Stomach smooth muscle (tissue), 2 donors: Measurements from ENCODE around the gene CCDC97.

Experiments
- H3K27ac ChIP-seq: one replicate; pipeline ENCODE4 v1.7.0; 2013; ENCODE audit warnings: mild to moderate bottlenecking, low read length, inconsistent platforms
- H3K27me3 ChIP-seq, 2 donors: one replicate each; pipeline ENCODE4 v1.7.0; 2013; ENCODE audit warnings: low read length in 2 of 2; ENCODE audit not compliant: insufficient read depth in 2 of 2, control insufficient read depth in 1 of 2
- H3K36me3 ChIP-seq, 2 donors: one replicate each; pipeline ENCODE4 v1.7.0; 2013; ENCODE audit warnings: low read length in 2 of 2; ENCODE audit not compliant: control insufficient read depth in 2 of 2, insufficient read depth in 2 of 2
- H3K4me1 ChIP-seq: one replicate; pipeline ENCODE4 v1.7.0; 2013; ENCODE audit warnings: low read length; ENCODE audit not compliant: control insufficient read depth, insufficient read depth
- H3K4me3 ChIP-seq, 2 donors: one replicate each; pipeline ENCODE4 v1.7.0; 2013; ENCODE audit warnings: low read length in 2 of 2
- H3K9ac ChIP-seq, 2 donors: one replicate each; pipeline ENCODE4 v1.7.0; 2013; ENCODE audit warnings: low read length in 2 of 2, mild to moderate bottlenecking in 1 of 2
- H3K9me3 ChIP-seq, 2 donors: one replicate each; pipeline ENCODE4 v1.7.0; 2013; ENCODE audit warnings: low read length in 2 of 2; ENCODE audit not compliant: control insufficient read depth in 2 of 2
- donor health status: healthy.
- donor health status: Pancreatic carcinoma.

Gene CCDC97

DNA sequence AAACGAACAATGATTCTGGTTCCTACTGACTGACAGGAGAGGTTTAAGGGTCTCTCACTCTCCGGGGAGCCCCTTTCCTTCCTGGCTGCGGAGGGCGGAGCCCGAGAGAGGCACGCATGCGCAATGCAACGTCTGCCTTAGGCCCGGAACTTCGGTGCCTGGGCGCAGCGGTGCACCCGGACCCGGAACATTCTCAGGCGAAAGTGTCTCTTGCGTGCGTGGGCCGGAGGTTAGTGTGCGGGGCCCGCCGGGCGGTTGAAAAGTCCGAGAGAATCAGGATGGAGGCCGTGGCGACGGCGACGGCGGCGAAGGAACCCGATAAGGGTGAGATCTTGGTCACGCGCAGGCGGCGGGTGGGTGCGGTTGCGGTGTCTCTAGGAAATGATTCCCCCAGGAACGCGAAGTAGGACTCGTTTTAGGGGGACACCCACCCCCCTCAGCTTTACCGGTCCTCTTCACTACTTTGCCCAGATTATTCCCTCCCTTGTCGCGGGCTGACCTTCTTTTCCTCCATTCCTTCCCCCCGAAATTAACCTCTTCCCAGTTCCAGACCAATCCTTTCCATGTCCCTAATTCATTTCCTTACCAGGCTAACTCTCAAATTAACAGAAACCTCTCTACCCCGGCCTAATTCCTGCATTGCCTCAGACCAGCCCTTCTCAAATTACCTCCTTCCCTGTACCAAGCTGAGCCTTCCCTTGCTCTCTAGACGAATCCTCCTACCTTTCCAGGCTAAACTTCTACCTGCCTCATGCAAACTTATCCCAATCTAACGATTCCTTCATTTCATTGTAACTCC is at the start of gene CCDC97:
Gene CCDC97 (plus strand): TSS at position 140 of the 799 bp plus-strand sequence. CDS start 139 bp downstream, at position 279.
- Histone ChIP-seq H3K27ac (peak within 1 kb of the TSS; percentile 92), H3K4me1 (peaks cover 35% of the 10 kb centered on the region), H3K36me3 (peaks cover 24 to 33% of the 10 kb centered on the region in 2 donors), H3K9ac (peak within 1 kb of the TSS; percentile 94 to 99), H3K4me3 (peak within 1 kb of the TSS; percentile 97 to 98), H3K9me3 (no peaks in the 10 kb centered on the region), H3K27me3 (no peaks in the 10 kb centered on the region)

DNA sequence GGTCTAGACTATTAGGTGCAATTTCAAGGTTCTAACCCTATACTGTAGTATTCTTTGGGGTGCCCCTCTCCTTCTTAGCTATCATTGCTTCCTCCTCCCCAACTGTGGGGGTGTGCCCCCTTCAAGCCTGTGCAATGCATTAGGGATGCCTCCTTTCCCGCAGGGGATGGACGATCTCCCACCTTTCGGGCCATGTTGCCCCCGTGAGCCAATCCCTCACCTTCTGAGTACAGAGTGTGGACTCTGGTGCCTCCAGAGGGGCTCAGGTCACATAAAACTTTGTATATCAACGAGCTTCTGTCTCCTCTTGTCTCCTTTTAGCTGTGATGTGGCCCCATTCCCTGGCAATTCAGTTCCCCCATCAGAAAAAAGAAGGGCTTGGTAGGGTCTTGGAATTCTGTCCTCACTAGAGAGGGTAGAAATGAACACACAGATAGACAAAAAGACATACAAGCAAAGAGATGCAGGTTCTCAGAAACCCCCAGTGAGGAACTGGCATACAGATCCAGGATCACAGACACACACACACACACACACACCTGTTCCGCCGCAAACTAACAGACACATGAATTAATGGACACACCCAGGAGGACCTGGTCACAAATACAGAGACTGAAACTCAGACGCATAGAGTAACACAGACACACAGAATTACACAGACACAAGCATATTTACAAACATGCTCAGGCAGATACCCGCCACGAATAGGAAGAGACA is 48.3 kb upstream of the CCDC97 start:
- H3K27ac ChIP-seq: peak overlapping the region; percentile 99
- H3K9me3 ChIP-seq: no peaks in the 10 kb centered on the region
- H3K27me3 ChIP-seq: no peaks in the 10 kb centered on the region
- H3K9ac ChIP-seq: peak overlapping the region; percentile 81 to 88
- peaks cover 27 to 29% of the 10 kb centered on the region in 2 donors for H3K36me3 ChIP-seq
- H3K4me3 ChIP-seq: peak overlapping the region; percentile 71 to 91
- peaks cover 27% of the 10 kb centered on the region for H3K4me1 ChIP-seq

DNA sequence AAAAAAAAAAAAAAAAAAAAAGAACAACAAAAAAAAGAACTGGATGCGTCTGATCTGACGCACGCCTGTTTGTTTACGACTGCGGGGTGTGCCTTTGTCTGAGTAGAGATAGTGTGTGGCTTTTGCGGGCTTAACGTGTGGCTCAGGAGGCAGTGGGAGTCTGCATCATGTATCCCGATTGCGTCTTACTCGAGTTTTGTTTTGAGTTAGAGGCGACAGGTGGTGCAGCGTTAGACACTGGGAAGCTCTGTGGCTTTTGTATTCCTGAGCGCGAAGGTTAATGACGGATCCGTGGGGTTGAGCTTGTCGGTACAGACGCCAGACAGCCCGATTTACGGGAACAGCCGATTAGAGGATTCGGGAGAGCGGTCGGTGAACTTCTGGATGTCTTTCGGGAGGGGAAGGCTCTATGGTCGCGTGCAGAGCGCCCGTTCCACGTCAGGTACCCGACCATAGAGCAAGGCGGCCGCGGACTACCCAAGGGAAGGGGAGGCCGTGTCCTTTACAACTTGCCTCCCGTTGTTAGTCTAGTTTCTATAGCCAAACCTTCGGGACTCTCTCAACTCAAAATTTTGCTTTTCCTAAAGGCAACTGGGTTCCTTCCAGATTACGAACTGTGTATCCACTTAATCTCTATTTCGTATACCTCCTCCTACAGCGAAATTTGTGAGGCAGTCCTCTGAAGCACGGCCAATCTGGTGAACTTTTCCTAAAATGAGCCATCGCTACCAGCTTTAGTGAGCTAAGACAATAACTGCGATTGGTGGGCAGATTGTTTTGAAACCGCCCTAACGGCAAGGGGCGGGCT is 46.7 kb upstream of the CCDC97 start:
- H3K4me3 ChIP-seq: peak overlapping the region; percentile 87 to 91
- peak overlapping the region; percentile 99 for H3K27ac ChIP-seq
- peaks cover 19 to 20% of the 10 kb centered on the region in 2 donors for H3K36me3 ChIP-seq
- H3K4me1 ChIP-seq: peaks cover 43% of the 10 kb centered on the region
- no peaks in the 10 kb centered on the region for H3K9me3 ChIP-seq
- H3K9ac ChIP-seq: peak overlapping the region; percentile 81 to 96
- H3K27me3 ChIP-seq: no peaks in the 10 kb centered on the region

DNA sequence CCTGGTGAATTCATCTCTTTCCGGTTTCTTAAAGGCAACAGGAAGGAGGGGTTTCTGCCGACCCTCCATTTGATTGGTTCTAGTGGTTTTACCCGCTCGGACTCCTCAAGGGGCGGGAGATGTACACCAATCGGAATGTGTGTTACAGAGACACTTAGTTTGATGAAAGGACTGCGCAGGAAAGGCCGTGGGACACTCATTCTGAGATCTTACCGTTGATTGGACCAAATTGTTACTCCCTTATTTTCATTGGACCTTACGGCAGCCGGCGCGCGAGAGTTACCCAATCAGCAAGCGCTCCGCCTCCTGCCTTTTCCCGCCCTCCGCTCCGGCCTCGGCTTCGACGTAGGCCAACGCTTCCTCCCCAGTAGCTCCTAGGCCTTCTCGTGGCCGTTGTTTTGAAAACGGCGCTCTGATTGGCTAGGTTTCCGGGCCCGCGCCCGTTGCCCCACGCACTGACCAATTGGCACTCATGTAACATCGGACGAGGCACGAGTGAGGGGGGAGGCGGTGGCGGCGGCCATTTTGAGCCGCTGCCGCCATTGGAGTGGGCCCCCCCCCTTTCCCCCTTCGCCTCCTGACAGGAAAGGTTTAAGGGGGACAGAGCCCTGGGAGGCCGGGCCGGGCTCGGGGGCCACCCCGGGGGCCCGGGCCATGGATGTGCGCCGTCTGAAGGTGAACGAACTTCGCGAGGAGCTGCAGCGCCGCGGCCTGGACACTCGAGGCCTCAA is 46.0 kb upstream of the CCDC97 start, which contains the start of gene HNRNPUL1:
Gene HNRNPUL1 (plus strand): TSS at position 523 of the 731 bp plus-strand sequence. CDS start 132 bp downstream, at position 655.
- H3K9ac ChIP-seq: peak within 1 kb of the TSS; percentile 92 to 96
- H3K4me1 ChIP-seq: peaks cover 43% of the 10 kb centered on the region
- H3K36me3 ChIP-seq: peaks cover 18 to 20% of the 10 kb centered on the region in 2 donors
- no peaks in the 10 kb centered on the region for H3K27me3 ChIP-seq
- H3K4me3 ChIP-seq: peak within 1 kb of the TSS; percentile 91 to 92
- no peaks in the 10 kb centered on the region for H3K9me3 ChIP-seq
- H3K27ac ChIP-seq: peak within 1 kb of the TSS; percentile 99

DNA sequence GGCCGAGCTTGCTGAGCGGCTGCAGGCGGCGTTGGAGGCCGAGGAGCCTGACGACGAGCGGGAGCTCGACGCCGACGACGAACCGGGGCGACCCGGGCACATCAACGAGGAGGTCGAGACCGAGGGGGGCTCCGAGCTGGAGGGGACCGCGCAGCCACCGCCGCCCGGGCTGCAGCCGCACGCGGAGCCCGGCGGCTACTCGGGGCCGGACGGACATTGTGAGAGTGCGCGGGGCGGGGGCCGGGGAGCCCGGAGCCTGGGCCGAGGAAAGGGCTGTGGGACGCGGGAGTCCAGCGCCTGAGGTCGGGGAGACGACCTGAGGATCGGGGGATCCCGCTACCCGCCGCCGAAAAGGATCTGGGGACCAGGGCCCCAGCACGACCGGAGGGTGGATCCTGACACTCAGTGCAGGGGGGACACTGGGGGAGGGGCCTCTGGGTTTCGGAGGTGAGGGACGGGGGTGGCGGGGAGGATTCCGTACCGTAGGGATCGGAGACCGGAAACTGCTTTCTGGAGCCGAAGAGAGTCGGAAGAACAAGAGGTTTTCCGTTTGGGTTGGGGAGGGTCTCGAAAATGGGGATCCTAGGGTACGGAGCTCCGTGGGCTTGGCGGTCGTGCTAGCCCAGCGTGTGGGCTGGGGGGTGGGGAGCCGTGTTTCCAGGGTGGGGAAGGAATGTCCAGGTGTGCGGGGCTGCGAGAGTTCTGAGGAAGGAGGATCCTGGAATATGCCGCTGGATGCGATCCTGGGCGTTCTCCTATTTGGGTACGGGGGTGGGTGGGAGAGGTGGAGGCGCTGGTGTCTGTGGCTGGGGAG is 45.2 kb upstream of the CCDC97 start:
- peaks cover 43% of the 10 kb centered on the region for H3K4me1 ChIP-seq

DNA sequence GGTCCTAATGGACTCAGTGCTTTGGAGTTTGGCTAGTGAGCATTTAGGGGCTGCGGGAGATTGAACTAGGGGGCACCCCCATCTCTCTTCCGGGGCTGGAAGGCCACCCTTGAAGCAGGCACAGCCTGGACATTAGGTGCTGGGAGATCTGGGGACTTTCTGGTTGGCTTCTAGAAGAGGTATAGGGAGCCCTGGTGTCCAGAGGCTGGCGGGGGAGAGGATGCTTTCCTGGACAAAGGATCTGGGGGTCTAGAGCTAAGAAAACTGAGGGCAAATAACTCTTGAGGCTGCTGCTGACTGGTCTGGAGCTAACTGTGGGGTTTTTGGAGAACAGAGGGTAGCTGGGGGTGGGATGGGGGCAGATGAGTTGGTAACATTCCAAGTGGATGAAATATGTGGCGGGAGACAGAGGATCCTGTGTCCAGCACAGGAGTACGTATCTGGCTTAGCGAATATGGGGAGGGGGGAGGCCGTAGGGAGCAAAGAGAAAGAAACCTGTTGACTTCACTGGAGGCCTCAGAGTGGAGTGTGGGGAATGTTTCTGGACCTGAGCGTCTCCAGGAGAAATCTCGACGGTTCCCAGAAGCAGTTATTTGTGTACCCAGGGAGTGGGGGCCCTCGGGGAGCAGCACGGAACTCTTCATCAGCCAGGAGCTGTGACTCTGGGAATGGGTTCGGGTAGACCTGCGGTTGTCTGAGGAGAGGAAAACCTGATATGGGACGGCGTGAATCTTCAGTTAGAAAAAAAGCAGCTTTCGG is 44.4 kb upstream of the CCDC97 start:
- Histone ChIP-seq H3K36me3 (peaks cover 16 to 17% of the 10 kb centered on the region in 2 donors), H3K27me3 (no peaks in the 10 kb centered on the region), H3K27ac (peak overlapping the region; percentile 97), H3K4me1 (peaks cover 43% of the 10 kb centered on the region), H3K4me3 (peak overlapping the region; percentile 86 to 92), H3K9ac (peak overlapping the region; percentile 92 to 93), H3K9me3 (no peaks in the 10 kb centered on the region)

More for the DNA sequence above, 45.2 kb upstream of the CCDC97 start:
- H3K27ac ChIP-seq: peak overlapping the region; percentile 97
- H3K9ac ChIP-seq: peak overlapping the region; percentile 92 to 93
- peak overlapping the region; percentile 86 to 92 for H3K4me3 ChIP-seq
- no peaks in the 10 kb centered on the region for H3K9me3 ChIP-seq
- H3K36me3 ChIP-seq: peaks cover 18 to 19% of the 10 kb centered on the region in 2 donors
- no peaks in the 10 kb centered on the region for H3K27me3 ChIP-seq

DNA sequence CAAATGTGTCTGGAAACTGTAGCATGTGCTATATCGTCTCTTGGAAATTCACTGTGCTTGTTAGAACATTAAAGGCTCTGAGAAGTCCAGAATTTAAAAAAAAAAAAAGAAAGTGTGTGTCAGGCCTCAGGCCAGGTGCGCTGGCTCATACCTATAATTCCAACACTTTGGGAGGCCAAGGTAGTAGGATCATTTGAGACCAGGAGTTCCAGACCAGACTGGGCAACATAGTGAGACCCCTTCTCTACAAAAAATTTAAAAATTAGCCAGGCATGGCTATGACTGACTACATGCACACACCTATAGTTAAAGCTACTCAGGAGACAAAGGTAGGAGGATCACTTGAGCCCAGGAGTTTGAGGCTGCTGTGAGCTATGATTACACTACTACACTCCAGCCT is 40.9 kb upstream of the CCDC97 start:
- H3K4me3 ChIP-seq: no peak overlapping the region
- H3K9ac ChIP-seq: no peak overlapping the region
- peaks cover 31% of the 10 kb centered on the region for H3K4me1 ChIP-seq
- peaks cover 51% of the 10 kb centered on the region in 2 donors for H3K36me3 ChIP-seq
- H3K27ac ChIP-seq: no peak overlapping the region
- H3K9me3 ChIP-seq: no peaks in the 10 kb centered on the region
- H3K27me3 ChIP-seq: no peaks in the 10 kb centered on the region

DNA sequence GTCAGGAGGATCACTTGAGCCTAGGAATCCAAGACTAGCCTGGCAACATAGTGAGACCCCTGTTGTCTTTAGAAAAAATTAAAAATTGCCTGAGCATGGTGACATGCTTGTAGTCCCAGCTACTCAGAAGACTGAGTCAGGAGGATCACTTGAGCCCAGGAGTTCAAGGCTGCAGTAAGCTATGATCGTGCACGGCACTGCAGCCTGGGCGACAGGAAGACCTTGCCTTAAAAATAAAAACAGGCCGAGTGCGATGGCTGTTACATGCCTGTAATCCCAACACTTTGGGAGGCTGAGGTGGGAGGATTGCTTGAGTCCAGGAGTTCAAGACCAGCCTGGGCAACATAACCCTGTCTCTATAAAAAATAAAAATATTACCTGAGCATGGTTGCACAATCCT is 40.4 kb upstream of the CCDC97 start:
- Histone ChIP-seq H3K4me3 (no peak overlapping the region), H3K4me1 (peaks cover 31% of the 10 kb centered on the region), H3K27ac (no peak overlapping the region), H3K9ac (no peak overlapping the region), H3K9me3 (no peaks in the 10 kb centered on the region), H3K27me3 (no peaks in the 10 kb centered on the region), H3K36me3 (peaks cover 56 to 57% of the 10 kb centered on the region in 2 donors)

DNA sequence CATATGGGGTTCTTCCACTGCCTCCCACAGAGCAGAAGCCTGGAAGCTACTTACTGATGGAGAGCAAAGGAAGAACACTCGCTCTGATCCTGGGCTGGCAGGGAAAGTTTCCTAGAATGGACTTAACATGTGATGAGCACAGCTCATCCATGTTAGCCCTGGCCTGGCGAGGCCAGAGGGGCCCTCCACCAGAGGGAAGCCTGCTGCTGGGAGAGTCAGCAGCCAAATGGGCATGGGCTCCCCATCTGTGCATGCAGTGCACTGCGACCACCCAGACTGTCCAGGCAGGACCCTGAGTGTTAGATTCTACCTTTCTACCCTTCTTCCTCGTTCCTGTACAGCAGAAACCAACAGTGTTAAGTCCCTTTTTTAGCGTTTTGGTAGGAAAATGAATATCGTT is 36.9 kb upstream of the CCDC97 start:
- no peak overlapping the region for H3K4me3 ChIP-seq
- no peak overlapping the region for H3K27ac ChIP-seq
- H3K9me3 ChIP-seq: no peaks in the 10 kb centered on the region
- H3K4me1 ChIP-seq: peaks cover 2% of the 10 kb centered on the region
- no peak overlapping the region for H3K9ac ChIP-seq
- H3K27me3 ChIP-seq: no peaks in the 10 kb centered on the region
- H3K36me3 ChIP-seq: peaks cover 80 to 82% of the 10 kb centered on the region in 2 donors
